Measurements from ENCODE around the gene MCL1. TPM values are rescaled to one million over a fixed set of nuclear protein-coding genes. Genes with fewer than 3 reads are reported as not detected.
"Not testable (repeated sequence)": the region's sequence is repeated elsewhere in the genome, so short reads cannot be mapped to it uniquely, and the experiment has no call there.

The MCL1 gene
- total RNA-seq, 1 donor from 2014 or later: 103 TPM

DNA sequence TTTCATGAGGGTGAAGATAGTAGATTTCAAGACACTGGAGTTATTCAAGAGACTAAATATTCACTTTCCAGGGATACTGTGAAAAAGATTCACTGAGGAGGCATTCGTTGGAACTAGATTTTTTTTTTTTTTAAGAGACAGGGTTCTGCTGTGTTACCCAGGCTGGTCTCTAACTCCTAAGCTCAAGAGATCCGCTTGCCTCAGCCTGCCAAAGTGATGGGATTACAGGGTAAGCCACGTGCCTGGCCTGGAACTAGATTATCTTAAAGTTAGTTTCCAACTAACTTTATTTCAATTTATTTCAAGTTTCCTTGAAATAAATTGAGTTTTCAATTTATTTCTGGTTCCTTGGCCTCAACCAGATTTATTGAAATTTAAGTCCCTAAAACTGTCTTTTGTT lies 24.3 kb upstream of the MCL1 start:
- DNase-seq (ENCODE audit: low spot score) (no peak), ATAC-seq (no peak)

DNA sequence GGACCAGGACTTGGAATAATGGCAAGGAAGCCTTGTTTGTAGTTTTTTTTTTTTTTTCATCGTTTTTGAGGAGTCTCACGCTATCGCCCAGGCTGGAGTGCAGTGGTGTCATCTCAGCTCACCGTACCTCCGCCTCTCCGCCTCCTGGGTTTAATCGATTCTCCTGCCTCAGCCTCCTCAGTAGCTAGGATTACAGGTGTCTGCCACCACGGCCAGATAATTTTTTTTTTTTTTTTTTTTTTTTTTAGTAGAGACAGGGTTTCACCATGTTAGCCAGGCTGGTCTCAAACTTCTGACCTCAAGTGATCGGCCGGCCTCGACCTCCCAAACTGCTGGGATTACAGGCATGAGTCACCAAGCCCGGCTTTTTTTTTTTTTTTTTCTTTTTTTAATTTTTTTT lies 23.0 kb upstream of the MCL1 start:
- not testable (repeated sequence) for ATAC-seq; DNase-seq (ENCODE audit: low spot score)

DNA sequence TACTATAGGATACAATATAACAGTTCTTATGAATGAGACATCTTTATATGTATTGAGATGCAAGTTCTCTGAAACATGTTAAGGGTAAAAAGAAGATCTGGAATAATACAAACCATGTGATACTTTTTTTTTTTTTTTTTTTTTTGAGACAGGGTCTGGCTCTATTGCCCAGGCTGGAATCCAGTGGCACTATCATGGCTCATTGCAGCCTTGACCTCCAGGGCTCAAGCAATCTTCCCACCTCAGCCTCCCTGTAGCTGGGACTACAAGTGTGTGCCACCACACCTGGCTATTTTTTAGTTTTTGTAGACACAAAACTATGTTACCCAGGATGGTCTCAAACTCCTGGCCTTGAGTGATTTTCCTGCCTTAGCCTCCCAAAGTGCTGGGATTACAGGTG lies 22.1 kb upstream of the MCL1 start:
- no peak for ATAC-seq

DNA sequence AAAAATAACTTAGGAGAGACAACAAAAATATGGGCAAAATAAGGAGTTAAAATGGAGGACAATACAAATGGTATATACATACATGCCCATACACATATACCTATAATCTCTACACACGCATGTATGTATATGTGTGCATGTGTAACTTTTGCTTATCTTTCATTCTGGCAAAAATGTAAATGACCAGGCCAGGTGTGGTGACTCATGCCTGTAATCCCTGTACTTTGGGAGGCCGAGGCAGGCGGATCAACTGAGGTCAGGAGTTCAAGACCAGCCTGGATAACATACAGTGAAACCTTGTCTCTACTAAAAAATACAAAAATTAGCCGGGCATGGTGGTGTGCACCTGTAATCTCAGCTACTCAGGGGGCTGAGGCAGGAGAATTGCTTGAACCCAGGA lies 18.9 kb upstream of the MCL1 start:
- DNase-seq (ENCODE audit: low spot score); ATAC-seq: not testable (repeated sequence)

More for the DNA sequence above, 22.1 kb upstream of the MCL1 start:
- no peak for DNase-seq (ENCODE audit: low spot score)

DNA sequence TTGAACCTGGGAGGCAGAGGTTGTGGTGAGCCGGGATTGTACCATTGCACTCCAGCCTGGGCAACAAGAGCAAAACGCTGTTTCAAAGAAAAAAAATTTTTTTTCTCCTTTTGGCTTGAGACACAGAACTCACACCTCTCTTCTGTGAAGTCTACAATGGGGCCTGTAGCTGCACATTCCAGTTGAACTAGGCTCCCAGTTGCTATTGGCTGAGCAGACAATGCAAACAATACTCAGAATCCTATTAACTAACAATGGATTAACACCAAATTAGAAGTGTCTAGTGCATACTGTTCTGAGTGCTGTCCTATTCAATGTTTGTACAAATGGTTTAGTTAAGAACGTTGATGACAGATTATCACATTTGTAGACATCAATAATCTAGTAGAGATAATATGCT lies 17.6 kb upstream of the MCL1 start:
- DNase-seq (ENCODE audit: low spot score) (no peak), ATAC-seq (no peak)

DNA sequence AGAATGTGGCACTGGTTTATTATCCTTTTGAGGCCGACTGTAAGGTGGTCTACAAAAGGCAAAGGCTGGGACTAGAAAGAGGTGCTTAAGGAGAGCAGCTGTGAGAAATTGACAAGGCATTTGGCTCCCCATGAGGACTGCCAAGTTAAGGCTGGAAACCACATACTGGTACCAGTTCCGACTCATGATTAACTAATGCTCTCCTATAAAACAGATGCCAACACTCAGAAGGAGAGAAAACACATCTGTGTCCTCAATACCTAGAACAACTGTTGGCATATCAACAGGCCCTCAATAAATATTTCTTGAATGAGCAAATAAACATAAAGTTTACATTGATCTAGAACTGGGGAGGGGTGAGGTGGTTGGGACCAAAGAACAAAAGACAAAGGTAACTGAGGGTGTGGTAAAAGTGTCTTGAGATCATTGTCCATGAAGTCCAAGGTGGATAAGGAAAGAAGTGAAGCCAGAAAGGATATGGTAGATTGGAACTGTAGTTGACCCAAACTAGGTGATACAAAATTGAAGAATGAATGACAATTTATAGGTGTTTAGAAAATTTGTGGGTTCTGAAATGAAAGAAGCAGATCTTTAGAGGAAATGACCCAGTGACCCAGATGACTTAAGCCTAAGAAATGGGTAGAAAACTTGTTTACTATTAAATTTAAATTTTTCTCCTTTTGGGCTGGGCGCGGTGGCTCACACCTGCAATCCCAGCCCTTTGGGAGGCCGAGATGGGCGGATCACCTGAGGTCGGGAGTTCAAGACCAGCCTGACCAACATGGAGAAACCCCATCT lies 16.9 kb upstream of the MCL1 start:
- DNase-seq (ENCODE audit: low spot score): no peak
- no peak for ATAC-seq

DNA sequence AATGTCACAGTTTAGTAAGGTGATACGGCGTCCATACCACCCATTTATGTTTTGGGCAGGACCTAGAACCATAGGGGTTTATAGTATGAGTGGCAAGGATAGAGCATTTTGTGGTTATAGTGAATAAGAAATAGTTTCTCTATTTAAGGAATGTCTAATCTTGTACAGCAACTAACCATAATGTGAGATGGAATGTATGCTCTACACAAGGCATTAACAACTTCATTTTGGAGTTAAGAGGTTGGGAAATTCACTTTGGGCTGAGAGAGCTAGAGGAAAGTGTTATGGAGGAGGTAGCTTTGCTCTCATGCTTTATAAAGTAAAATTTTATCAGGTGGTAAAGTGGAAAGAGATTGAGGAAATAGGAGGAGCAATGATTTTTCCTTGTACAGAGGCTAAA lies 3.0 kb upstream of the MCL1 start:
- ATAC-seq (no peak), DNase-seq (ENCODE audit: low spot score) (no peak)

DNA sequence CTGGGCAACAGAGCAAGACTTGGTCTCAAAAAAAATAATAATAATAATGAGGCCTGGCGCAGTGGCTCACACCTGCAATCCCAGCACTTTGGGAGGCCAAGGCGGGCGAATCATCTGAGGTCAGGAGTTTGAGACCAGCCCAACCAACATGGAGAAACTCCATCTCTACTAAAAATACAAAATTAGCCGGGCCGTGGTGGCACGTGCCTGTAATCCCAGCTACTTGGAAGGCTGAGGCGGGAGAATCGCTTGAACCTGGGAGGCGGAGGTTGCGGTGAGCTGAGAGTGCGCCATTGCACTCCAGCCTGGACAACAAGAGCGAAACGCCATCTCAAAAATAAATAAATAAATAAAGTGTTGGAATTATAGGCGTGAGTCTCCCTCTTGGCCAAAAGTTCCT lies 2.6 kb upstream of the MCL1 start:
- not testable (repeated sequence) for ATAC-seq; DNase-seq (ENCODE audit: low spot score)

DNA sequence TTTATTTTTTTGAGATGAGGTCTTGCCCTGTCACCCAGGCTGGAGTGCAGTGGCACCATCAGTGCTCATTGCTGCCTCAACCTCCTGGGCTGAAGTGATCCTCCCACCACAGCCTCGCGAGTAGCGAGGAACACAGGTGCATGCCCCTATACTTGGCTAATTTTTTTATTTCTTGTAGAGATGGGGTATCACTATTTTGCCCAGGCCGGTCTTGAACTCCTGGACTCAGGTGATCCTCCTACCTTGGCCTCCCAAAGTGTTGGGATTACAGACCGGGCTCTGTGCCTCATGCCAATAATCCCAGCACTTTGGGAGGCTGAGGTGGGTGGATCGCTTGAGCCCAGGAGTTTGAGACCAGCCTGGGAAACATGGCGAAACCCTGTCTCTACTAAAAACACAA lies 2.0 kb upstream of the MCL1 start:
- ATAC-seq; DNase-seq (ENCODE audit: low spot score): not testable (repeated sequence)

DNA sequence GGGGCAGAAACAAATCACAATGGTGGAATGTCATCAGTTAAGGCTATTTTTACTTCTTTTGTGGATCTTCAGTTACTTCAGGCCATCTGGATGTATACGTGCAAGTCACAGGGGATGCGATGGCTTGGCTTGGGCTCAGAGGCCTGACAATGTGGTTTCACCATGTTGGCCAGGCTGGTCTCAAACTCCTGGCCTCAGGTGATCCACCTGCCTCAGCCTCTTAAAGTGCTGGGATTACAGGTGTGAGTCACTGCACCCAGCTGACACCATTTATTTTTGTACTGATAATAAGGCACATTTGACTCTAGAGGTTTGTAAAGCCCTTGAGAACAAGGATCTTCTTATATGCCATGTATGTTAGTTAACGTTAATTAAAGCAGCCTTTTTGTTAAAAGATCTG lies 1.6 kb upstream of the MCL1 start:
- ATAC-seq; DNase-seq (ENCODE audit: low spot score): not testable (repeated sequence)

DNA sequence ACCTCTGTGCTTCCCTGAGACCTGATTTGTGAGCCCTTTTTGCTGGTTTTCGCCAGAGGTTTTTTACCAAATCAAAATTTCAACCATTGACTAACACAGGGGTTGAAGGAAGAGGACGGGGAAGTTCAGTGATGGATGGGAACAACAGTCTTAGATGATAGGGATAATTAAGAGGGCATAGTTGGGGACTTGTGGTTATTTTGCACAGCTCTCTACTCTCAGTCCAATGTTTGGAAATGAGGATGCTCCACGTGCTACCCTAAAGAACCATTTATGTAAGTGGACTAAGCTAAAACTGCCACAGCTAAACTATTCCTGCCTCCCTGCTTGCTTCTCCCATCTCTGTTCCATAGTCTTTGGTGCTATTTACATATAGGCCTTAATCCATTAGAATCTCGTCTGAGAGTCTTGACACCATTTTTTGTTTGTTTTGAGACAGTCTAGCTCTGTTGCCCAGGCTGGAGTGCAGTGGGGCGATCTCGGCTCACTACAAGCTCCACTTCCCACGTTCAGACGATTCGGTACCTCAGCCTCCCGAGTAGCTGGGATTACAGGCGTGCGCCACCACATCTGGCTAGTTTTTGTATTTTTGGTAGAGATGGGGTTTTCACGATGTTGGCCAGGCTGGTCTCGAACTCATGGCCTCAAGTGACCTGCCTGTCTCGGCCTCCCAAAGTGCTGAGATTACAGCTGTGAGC lies 684 bp upstream of the MCL1 start:
- DNase-seq (ENCODE audit: low spot score) (no peak), ATAC-seq (no peak)

DNA sequence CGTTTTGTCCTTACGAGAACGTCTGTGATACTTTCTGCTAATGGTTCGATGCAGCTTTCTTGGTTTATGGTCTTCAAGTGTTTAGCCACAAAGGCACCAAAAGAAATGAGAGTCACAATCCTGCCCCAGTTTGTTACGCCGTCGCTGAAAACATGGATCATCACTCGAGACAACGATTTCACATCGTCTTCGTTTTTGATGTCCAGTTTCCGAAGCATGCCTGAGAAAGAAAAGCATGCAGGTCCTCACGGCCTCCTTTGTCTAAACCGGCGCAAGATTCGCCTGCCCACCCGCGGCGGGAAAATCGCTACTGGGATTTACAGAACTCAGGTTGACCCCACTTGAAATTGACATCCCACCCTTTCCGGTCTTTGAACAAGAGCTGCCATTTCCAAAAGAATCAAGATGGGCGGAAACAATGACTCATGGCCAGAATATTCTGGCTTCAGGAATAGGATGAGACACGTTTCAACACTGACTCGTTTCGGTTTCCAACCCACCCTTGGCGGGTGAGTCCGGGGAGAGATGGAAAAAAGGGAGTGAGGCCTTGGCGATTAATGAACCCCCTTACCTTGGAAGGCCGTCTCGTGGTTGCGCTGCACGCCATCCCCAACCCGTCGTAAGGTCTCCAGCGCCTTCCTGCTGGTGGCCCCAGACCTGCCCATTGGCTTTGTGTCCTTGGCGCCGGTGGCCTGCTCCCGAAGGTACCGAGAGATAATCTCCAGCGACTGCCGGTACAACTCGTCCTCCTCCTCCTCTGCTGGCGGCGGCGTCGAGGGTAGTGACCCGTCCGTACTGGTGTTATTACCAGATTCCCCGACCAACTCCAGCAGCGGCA lies 919 bp downstream of the MCL1 start:
- ATAC-seq: peak; percentile 2
- peak; percentile 65 for DNase-seq (ENCODE audit: low spot score)

DNA sequence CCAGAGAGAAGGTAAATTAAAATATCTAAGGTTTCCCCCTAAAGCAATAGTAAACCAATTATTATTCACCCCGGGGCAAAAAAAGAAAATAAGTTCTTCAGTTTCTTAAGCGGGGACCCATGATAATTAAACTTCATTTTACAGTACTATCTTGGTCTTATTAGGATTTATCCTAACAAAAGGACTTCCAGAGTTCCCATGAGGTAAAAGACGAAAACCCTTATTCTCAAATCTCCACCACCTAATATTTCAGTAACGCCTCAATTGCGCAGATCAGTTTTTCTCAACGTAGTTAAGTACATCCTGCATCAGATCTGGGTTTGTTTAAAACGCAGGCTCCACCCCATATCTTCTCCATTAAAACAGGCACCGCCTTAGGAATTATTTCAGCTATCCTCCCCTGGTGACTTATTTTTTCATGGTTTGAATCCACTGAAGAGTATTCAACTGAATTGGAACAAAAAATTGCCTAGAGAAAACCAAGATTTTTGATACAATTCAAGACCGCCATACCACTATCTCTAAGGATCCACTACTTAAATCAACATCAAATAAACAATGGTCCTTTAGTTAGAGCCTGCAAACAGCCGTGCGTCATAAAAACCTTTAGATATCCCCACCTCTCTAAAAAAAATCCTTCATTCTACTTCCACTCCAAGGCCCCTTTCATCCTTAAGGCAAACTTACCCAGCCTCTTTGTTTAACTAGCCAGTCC lies 1.7 kb downstream of the MCL1 start:
- no peak for ATAC-seq
- no peak for DNase-seq (ENCODE audit: low spot score)

DNA sequence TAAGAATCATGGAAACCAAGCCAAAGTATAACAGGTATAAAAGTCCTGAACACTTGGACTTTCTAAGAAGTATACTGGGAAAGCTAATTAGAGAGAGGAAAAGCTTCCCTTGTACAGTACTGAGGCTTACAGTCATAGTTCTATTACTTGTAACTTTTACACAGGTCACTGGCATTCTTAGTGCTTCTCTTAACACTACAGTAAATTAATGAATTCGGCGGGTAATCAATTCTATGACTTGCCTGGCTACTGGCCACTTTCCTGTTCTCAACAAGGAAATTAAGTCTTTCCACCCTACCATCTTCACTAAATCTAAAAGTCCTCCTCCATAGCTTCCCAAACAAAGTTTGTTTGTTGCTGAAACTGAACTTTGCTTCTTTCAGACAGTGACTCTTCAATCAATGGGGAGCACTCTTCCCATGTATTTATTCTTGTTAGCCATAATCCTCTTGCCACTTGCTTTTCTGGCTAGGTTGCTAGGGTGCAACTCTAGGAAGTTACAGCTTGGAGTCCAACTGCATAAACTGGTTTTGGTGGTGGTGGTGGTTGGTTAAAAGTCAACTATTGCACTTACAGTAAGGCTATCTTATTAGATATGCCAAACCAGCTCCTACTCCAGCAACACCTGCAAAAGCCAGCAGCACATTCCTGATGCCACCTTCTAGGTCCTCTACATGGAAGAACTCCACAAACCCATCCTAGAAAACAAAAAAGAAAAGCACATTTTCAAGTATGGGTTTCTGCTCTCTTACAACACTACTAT lies 2.4 kb downstream of the MCL1 start:
- ATAC-seq: peak; percentile 5
- DNase-seq (ENCODE audit: low spot score): no peak

DNA sequence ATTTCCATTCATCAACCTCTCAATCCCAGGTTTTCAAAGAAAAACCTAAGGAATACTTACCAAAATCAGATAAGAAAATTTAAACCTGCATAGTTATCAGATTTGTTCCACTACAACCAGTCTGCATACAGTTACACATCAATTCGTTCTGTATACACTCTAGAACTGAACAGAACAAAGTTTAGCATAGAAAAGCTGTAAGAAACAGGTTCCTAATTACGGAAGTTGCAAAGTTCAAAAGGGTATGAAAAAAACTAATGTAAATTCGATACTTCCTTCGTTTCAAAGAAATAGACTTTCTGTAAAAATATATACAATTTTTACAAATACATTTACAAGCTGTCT lies 3.1 kb downstream of the MCL1 start:
- ATAC-seq: no peak
- no peak for DNase-seq (ENCODE audit: low spot score)

DNA sequence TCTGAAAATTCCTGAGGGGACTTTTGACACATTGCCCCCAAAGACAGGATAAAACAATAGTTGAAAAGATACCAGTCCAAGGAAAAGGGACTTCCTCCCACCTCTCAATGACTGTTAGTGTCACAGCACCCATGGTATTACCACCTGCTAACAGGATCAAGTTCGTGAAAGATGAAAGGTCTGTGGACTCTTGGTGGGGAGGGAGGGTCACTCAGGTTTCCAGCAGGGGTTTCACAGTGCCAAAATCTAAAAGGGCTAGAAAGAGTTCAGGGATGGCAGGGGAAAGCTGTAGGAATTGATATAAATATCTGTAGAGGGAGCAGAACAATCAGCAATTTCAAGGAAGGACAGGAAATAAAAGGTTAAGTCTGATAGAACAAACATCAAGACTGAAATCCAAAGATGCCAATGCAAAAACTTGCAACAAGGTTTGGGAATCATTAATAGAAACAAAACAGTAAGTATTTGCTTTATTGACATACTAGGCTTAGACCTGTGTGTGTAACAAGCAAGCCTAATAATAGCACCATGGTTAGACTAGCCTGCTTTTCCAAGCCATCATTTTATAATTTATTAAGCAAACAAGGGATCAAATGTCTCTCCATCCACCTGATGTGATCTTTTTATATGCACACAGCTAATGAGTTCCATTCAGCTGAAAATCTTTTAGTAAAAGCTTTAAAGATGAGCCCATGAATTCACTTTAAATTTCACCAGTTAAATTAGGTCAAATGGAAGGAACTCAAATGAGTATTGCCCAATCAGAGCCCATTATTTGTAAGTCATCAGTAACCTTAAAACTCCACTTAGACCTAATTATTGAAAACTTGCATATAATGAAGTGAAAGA lies 3.7 kb downstream of the MCL1 start:
- ATAC-seq (peak; percentile 39), DNase-seq (ENCODE audit: low spot score) (no peak)

DNA sequence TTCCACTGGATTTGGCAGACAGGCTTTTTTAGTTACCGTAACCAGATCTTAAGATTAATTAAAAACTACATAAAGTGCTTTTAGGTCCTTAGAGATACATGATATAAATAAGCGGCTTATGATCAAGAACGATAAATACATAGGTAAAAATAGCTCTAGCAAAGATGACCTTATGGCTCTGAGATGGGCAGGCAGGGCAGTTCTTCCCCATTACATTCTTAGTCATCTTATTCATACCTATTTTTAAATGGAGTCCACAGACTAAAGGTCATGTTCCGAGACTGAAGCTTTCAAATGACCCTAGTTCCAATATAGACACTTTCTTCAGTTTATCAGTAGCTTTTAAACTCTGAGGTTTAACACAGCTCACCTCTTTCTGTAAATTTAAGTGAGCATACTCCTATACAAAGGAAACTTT lies 4.3 kb downstream of the MCL1 start:
- no peak for DNase-seq (ENCODE audit: low spot score)

DNA sequence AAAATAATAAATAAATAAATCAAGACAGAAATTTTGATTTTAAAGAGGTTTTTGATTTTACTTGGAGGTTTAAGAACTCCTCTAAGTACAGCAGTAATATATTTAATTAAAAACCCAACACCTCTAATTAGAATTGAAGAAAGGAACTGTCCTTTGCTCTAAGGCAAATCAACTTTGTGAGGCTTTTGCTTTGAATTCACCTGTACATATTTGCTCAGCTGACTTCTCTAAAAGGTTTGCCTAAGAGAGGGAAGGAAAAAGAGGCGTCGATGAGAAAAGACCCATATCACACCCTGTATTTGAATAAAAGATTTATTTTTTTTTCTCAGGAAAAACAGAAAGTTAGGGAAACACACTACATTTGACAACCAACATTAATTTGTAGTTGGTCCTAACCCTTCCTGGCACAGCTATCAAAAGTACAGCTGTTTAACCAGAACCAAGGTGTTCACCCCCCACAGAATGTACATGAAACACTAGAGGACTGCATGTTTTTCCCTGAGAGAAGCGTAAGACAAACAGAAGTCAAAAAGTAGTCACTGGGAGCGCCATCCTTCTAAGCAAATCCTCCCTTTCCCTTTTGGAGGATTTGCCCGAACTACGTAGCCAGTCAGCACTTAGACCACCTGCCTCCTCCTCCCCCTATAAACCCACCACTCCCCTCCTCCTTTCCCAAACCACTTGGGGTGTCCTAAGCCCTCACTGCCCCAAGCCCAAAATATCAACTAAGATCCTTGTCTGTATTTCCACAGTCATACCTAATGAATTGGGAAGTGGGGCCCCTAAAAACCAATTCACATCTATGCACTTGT lies 4.9 kb downstream of the MCL1 start:
- DNase-seq (ENCODE audit: low spot score) (no peak), ATAC-seq (no peak)

More for the DNA sequence above, 4.3 kb downstream of the MCL1 start:
- no peak for ATAC-seq

Data from left lobe of liver (tissue), 2 donors.